Measurements from ENCODE around the gene MLYCD.

MLYCD gene

GRCh38 chr16:83898463-83899271 lies at the start of gene MLYCD:
TSS of gene MLYCD (plus strand) at chr16:83899115. CDS start at chr16:83899145, 30 bp downstream.
- in situ Hi-C loops (cut with HindIII; ENCODE audit: low sequenced_read_pairs): no loop called here

GRCh38 chr16:83849421-83849820 lies 49.5 kb upstream of the MLYCD start:
- in situ Hi-C loops (cut with HindIII; ENCODE audit: low sequenced_read_pairs): no loop called here

GRCh38 chr16:83850947-83851346 lies 48.0 kb upstream of the MLYCD start:
- in situ Hi-C loops (cut with HindIII; ENCODE audit: low sequenced_read_pairs): no loop called here

- in situ Hi-C loops (cut with HindIII; ENCODE audit: low sequenced_read_pairs): no loop called here
Observed at GRCh38 chr16:83851473-83851872, 47.4 kb upstream of the MLYCD start.

GRCh38 chr16:83852774-83853173 lies 46.1 kb upstream of the MLYCD start:
- in situ Hi-C loops (cut with HindIII; ENCODE audit: low sequenced_read_pairs): no loop called here

- in situ Hi-C loops (cut with HindIII; ENCODE audit: low sequenced_read_pairs): no loop called here
Observed at GRCh38 chr16:83853834-83854233, 45.1 kb upstream of the MLYCD start.

- in situ Hi-C loops (cut with HindIII; ENCODE audit: low sequenced_read_pairs): no loop called here
Observed at GRCh38 chr16:83854420-83854819, 44.5 kb upstream of the MLYCD start.

GRCh38 chr16:83856792-83857191 lies 42.1 kb upstream of the MLYCD start:
- in situ Hi-C loops (cut with HindIII; ENCODE audit: low sequenced_read_pairs): no loop called here

GRCh38 chr16:83859265-83859664 lies 39.6 kb upstream of the MLYCD start:
- in situ Hi-C loops (cut with HindIII; ENCODE audit: low sequenced_read_pairs): no loop called here

- in situ Hi-C loops (cut with HindIII; ENCODE audit: low sequenced_read_pairs): no loop called here
Observed at GRCh38 chr16:83862661-83863060, 36.3 kb upstream of the MLYCD start.

GRCh38 chr16:83863682-83864081 lies 35.2 kb upstream of the MLYCD start:
- in situ Hi-C loops (cut with HindIII; ENCODE audit: low sequenced_read_pairs): no loop called here

GRCh38 chr16:83870830-83871229 lies 28.1 kb upstream of the MLYCD start:
- in situ Hi-C loops (cut with HindIII; ENCODE audit: low sequenced_read_pairs): no loop called here

GRCh38 chr16:83878838-83879237 lies 20.1 kb upstream of the MLYCD start:
- in situ Hi-C loops (cut with HindIII; ENCODE audit: low sequenced_read_pairs): no loop called here

GRCh38 chr16:83882163-83882885 lies 16.6 kb upstream of the MLYCD start:
- in situ Hi-C loops (cut with HindIII; ENCODE audit: low sequenced_read_pairs): no loop called here

- in situ Hi-C loops (cut with HindIII; ENCODE audit: low sequenced_read_pairs): no loop called here
Observed at GRCh38 chr16:83886199-83886971, 12.5 kb upstream of the MLYCD start.

GRCh38 chr16:83887080-83887479 lies 11.8 kb upstream of the MLYCD start:
- in situ Hi-C loops (cut with HindIII; ENCODE audit: low sequenced_read_pairs): no loop called here

GRCh38 chr16:83887564-83887963 lies 11.4 kb upstream of the MLYCD start:
- in situ Hi-C loops (cut with HindIII; ENCODE audit: low sequenced_read_pairs): no loop called here

GRCh38 chr16:83888672-83889044 lies 10.3 kb upstream of the MLYCD start:
- in situ Hi-C loops (cut with HindIII; ENCODE audit: low sequenced_read_pairs): no loop called here

GRCh38 chr16:83890359-83890758 lies 8.6 kb upstream of the MLYCD start:
- in situ Hi-C loops (cut with HindIII; ENCODE audit: low sequenced_read_pairs): no loop called here

GRCh38 chr16:83891742-83892141 lies 7.2 kb upstream of the MLYCD start:
- in situ Hi-C loops (cut with HindIII; ENCODE audit: low sequenced_read_pairs): no loop called here

- in situ Hi-C loops (cut with HindIII; ENCODE audit: low sequenced_read_pairs): no loop called here
Observed at GRCh38 chr16:83895243-83895642, 3.7 kb upstream of the MLYCD start.

GRCh38 chr16:83895942-83896341 lies 3.0 kb upstream of the MLYCD start:
- in situ Hi-C loops (cut with HindIII; ENCODE audit: low sequenced_read_pairs): no loop called here

Measured in endothelial cell of hepatic sinusoid (primary cell).